ENCODE results near the gene ARHGAP32.

The ARHGAP32 gene

GRCh38 chr11:129222158-129222557 lies 30.0 kb upstream of the ARHGAP32 start:
- no peaks in the 10 kb centered on the region for H3K9me3 ChIP-seq (ENCODE audit: control insufficient read depth, low read length)
- H3K4me3 ChIP-seq (ENCODE audit: low read length) = no peak overlapping the region
- H3K4me1 ChIP-seq (ENCODE audit: control insufficient read depth, insufficient read depth, low read length) = peaks cover 15% of the 10 kb centered on the region
- H3K27me3 ChIP-seq (ENCODE audit: control insufficient read depth, insufficient read depth, low read length) = no peaks in the 10 kb centered on the region
- no peak overlapping the region for H3K9ac ChIP-seq (ENCODE audit: low read length)
- no peaks in the 10 kb centered on the region for H3K36me3 ChIP-seq (ENCODE audit: control insufficient read depth, insufficient read depth, low read length)

GRCh38 chr11:129215506-129216245 lies 23.6 kb upstream of the ARHGAP32 start:
- peaks cover 8% of the 10 kb centered on the region for H3K4me1 ChIP-seq (ENCODE audit: control insufficient read depth, insufficient read depth, low read length)
- H3K36me3 ChIP-seq (ENCODE audit: control insufficient read depth, insufficient read depth, low read length) = no peaks in the 10 kb centered on the region
- no peaks in the 10 kb centered on the region for H3K9me3 ChIP-seq (ENCODE audit: control insufficient read depth, low read length)
- H3K27me3 ChIP-seq (ENCODE audit: control insufficient read depth, insufficient read depth, low read length) = no peaks in the 10 kb centered on the region
- no peak overlapping the region for H3K9ac ChIP-seq (ENCODE audit: low read length)
- no peak overlapping the region for H3K4me3 ChIP-seq (ENCODE audit: low read length)

- Histone ChIP-seq H3K4me1 (ENCODE audit: control insufficient read depth, insufficient read depth, low read length) (peaks cover 8% of the 10 kb centered on the region), H3K4me3 (ENCODE audit: low read length) (no peak overlapping the region), H3K27me3 (ENCODE audit: control insufficient read depth, insufficient read depth, low read length) (no peaks in the 10 kb centered on the region), H3K9me3 (ENCODE audit: control insufficient read depth, low read length) (no peaks in the 10 kb centered on the region), H3K36me3 (ENCODE audit: control insufficient read depth, insufficient read depth, low read length) (no peaks in the 10 kb centered on the region), H3K9ac (ENCODE audit: low read length) (no peak overlapping the region)
These were observed 22.7 kb upstream of the ARHGAP32 start for GRCh38 chr11:129214710-129215295.

GRCh38 chr11:129213261-129213660 lies 21.1 kb upstream of the ARHGAP32 start:
- Histone ChIP-seq H3K9me3 (ENCODE audit: control insufficient read depth, low read length) (no peaks in the 10 kb centered on the region), H3K4me1 (ENCODE audit: control insufficient read depth, insufficient read depth, low read length) (peaks cover 4% of the 10 kb centered on the region), H3K36me3 (ENCODE audit: control insufficient read depth, insufficient read depth, low read length) (no peaks in the 10 kb centered on the region), H3K4me3 (ENCODE audit: low read length) (no peak overlapping the region), H3K27me3 (ENCODE audit: control insufficient read depth, insufficient read depth, low read length) (no peaks in the 10 kb centered on the region), H3K9ac (ENCODE audit: low read length) (no peak overlapping the region)

GRCh38 chr11:129211397-129211796 lies 19.3 kb upstream of the ARHGAP32 start:
- H3K4me1 ChIP-seq (ENCODE audit: control insufficient read depth, insufficient read depth, low read length) = no peaks in the 10 kb centered on the region
- H3K9ac ChIP-seq (ENCODE audit: low read length) = no peak overlapping the region
- H3K4me3 ChIP-seq (ENCODE audit: low read length) = no peak overlapping the region
- no peaks in the 10 kb centered on the region for H3K9me3 ChIP-seq (ENCODE audit: control insufficient read depth, low read length)
- no peaks in the 10 kb centered on the region for H3K36me3 ChIP-seq (ENCODE audit: control insufficient read depth, insufficient read depth, low read length)
- H3K27me3 ChIP-seq (ENCODE audit: control insufficient read depth, insufficient read depth, low read length) = no peaks in the 10 kb centered on the region

GRCh38 chr11:129210831-129211181 lies 18.7 kb upstream of the ARHGAP32 start:
- no peaks in the 10 kb centered on the region for H3K4me1 ChIP-seq (ENCODE audit: control insufficient read depth, insufficient read depth, low read length)
- no peaks in the 10 kb centered on the region for H3K36me3 ChIP-seq (ENCODE audit: control insufficient read depth, insufficient read depth, low read length)
- H3K9ac ChIP-seq (ENCODE audit: low read length) = no peak overlapping the region
- H3K9me3 ChIP-seq (ENCODE audit: control insufficient read depth, low read length) = no peaks in the 10 kb centered on the region
- H3K4me3 ChIP-seq (ENCODE audit: low read length) = no peak overlapping the region
- no peaks in the 10 kb centered on the region for H3K27me3 ChIP-seq (ENCODE audit: control insufficient read depth, insufficient read depth, low read length)

GRCh38 chr11:129209891-129210830 lies 18.0 kb upstream of the ARHGAP32 start:
- Histone ChIP-seq H3K4me1 (ENCODE audit: control insufficient read depth, insufficient read depth, low read length) (no peaks in the 10 kb centered on the region), H3K9me3 (ENCODE audit: control insufficient read depth, low read length) (no peaks in the 10 kb centered on the region), H3K36me3 (ENCODE audit: control insufficient read depth, insufficient read depth, low read length) (no peaks in the 10 kb centered on the region), H3K27me3 (ENCODE audit: control insufficient read depth, insufficient read depth, low read length) (no peaks in the 10 kb centered on the region), H3K4me3 (ENCODE audit: low read length) (no peak overlapping the region), H3K9ac (ENCODE audit: low read length) (no peak overlapping the region)

GRCh38 chr11:129208863-129209262 lies 16.7 kb upstream of the ARHGAP32 start:
- Histone ChIP-seq H3K4me1 (ENCODE audit: control insufficient read depth, insufficient read depth, low read length) (no peaks in the 10 kb centered on the region), H3K9me3 (ENCODE audit: control insufficient read depth, low read length) (no peaks in the 10 kb centered on the region), H3K27me3 (ENCODE audit: control insufficient read depth, insufficient read depth, low read length) (no peaks in the 10 kb centered on the region), H3K36me3 (ENCODE audit: control insufficient read depth, insufficient read depth, low read length) (no peaks in the 10 kb centered on the region), H3K9ac (ENCODE audit: low read length) (no peak overlapping the region), H3K4me3 (ENCODE audit: low read length) (no peak overlapping the region)

GRCh38 chr11:129204150-129204838 lies 12.2 kb upstream of the ARHGAP32 start:
- Histone ChIP-seq H3K9ac (ENCODE audit: low read length) (no peak overlapping the region), H3K9me3 (ENCODE audit: control insufficient read depth, low read length) (no peaks in the 10 kb centered on the region), H3K27me3 (ENCODE audit: control insufficient read depth, insufficient read depth, low read length) (no peaks in the 10 kb centered on the region)

GRCh38 chr11:129202646-129203045 lies 10.5 kb upstream of the ARHGAP32 start:
- no peaks in the 10 kb centered on the region for H3K4me1 ChIP-seq (ENCODE audit: control insufficient read depth, insufficient read depth, low read length)
- no peaks in the 10 kb centered on the region for H3K36me3 ChIP-seq (ENCODE audit: control insufficient read depth, insufficient read depth, low read length)
- no peak overlapping the region for H3K9ac ChIP-seq (ENCODE audit: low read length)
- no peak overlapping the region for H3K4me3 ChIP-seq (ENCODE audit: low read length)
- H3K27me3 ChIP-seq (ENCODE audit: control insufficient read depth, insufficient read depth, low read length) = no peaks in the 10 kb centered on the region
- H3K9me3 ChIP-seq (ENCODE audit: control insufficient read depth, low read length) = no peaks in the 10 kb centered on the region

More at GRCh38 chr11:129204150-129204838, 12.2 kb upstream of the ARHGAP32 start:
- Histone ChIP-seq H3K36me3 (ENCODE audit: control insufficient read depth, insufficient read depth, low read length) (no peaks in the 10 kb centered on the region), H3K4me3 (ENCODE audit: low read length) (no peak overlapping the region), H3K4me1 (ENCODE audit: control insufficient read depth, insufficient read depth, low read length) (no peaks in the 10 kb centered on the region)

GRCh38 chr11:129195682-129196081 lies 3.6 kb upstream of the ARHGAP32 start:
- Histone ChIP-seq H3K9me3 (ENCODE audit: control insufficient read depth, low read length) (no peaks in the 10 kb centered on the region), H3K4me3 (ENCODE audit: low read length) (no peak overlapping the region), H3K27me3 (ENCODE audit: control insufficient read depth, insufficient read depth, low read length) (no peaks in the 10 kb centered on the region), H3K36me3 (ENCODE audit: control insufficient read depth, insufficient read depth, low read length) (no peaks in the 10 kb centered on the region), H3K9ac (ENCODE audit: low read length) (no peak overlapping the region), H3K4me1 (ENCODE audit: control insufficient read depth, insufficient read depth, low read length) (no peaks in the 10 kb centered on the region)
